Panc1 (cell line): ENCODE data around the gene FNDC4.

Source experiments
- CTCF ChIP-seq: fragments of 450-650 bp; IDR thresholded peaks from 2 replicates; pipeline ENCODE4 v1.5.1; 2017; ENCODE audit warnings: mild to moderate bottlenecking
- POLR2AphosphoS5 ChIP-seq: IDR thresholded peaks from 2 replicates; pipeline ENCODE4 v1.6.1; 2012; ENCODE audit warnings: mild to moderate bottlenecking, low read depth, low read length, moderate library complexity
- REST ChIP-seq, 2 experiments: IDR thresholded peaks; 2 replicates each; pipeline ENCODE4 v1.6.1; 2011 to 2012; ENCODE audit warnings: low read depth in 2 of 2, control low read depth in 1 of 2, low read length in 1 of 2, mild to moderate bottlenecking in 1 of 2, moderate library complexity in 1 of 2; ENCODE audit not compliant: insufficient read depth in 1 of 2
- SIN3A ChIP-seq: IDR thresholded peaks from 2 replicates; pipeline ENCODE4 v1.6.1; 2012; ENCODE audit warnings: low read depth, mild to moderate bottlenecking, low read length, moderate library complexity, borderline replicate concordance; ENCODE audit not compliant: insufficient read depth
- TCF7L2 ChIP-seq: IDR thresholded peaks from 2 replicates; pipeline ENCODE4 v1.6.1; 2011; ENCODE audit warnings: mild to moderate bottlenecking, low read depth, low read length, inconsistent platforms

GRCh38 chr2:27520316-27520715 lies 25.3 kb upstream of the FNDC4 start:
- TF ChIP-seq REST (IDR thresholded peaks at IDR 0.05; ENCODE audit: insufficient read depth in 1 of 2, low read depth in 2 of 2, low read length in 1 of 2) (no peak), CTCF (no peak), TCF7L2 (no peak), POLR2AphosphoS5 (no peak), SIN3A (no peak)
